IMR-90 (cell line): ENCODE data around the gene AGXT2.
A peak's percentile ranks its signal among the peaks of the same experiment; 100 is the strongest.

ENCODE experiments used
- CEBPB ChIP-seq: IDR thresholded peaks from 2 replicates; pipeline ENCODE4 v1.6.1; 2012; ENCODE audit warnings: low read depth, low read length, improper control_type of control experiment
- CTCF ChIP-seq: conservative IDR thresholded peaks from 2 replicates; pipeline ENCODE4 v1.5.1; 2012; ENCODE audit warnings: mild to moderate bottlenecking, low read depth, low read length, improper control_type of control experiment
- MAFK ChIP-seq: IDR thresholded peaks from 2 replicates; pipeline ENCODE4 v1.6.1; 2012; ENCODE audit warnings: low read depth, low read length, improper control_type of control experiment
- MAZ ChIP-seq: IDR thresholded peaks from 2 replicates; pipeline ENCODE4 v1.6.1; 2012; ENCODE audit warnings: low read depth, mild to moderate bottlenecking, low read length, improper control_type of control experiment, moderate library complexity, borderline replicate concordance
- MXI1 ChIP-seq: IDR thresholded peaks from 2 replicates; pipeline ENCODE4 v1.6.1; 2012; ENCODE audit warnings: low read depth, mild to moderate bottlenecking, low read length, moderate library complexity, borderline replicate concordance
- POLR2A ChIP-seq: IDR thresholded peaks from 2 replicates; pipeline ENCODE4 v1.6.1; 2012; ENCODE audit warnings: mild to moderate bottlenecking, low read depth, low read length
- RFX5 ChIP-seq: IDR thresholded peaks from 2 replicates; pipeline ENCODE4 v1.8.0; 2012; ENCODE audit warnings: low read depth, mild to moderate bottlenecking, low read length, moderate library complexity
- SMC3 ChIP-seq: fragments of 150-350 bp; IDR thresholded peaks from 2 replicates; pipeline ENCODE4 v1.6.1; 2016; ENCODE audit warnings: low read depth, mild to moderate bottlenecking, antibody characterized with exemption, low read length, moderate library complexity

- TF ChIP-seq POLR2A (no peak), CTCF (no peak), CEBPB (peak; percentile 92), MXI1 (0 out of 2 replicates have a peak, but pooled peaks have one; percentile 19), SMC3 (no peak), RFX5 (no peak), MAZ (no peak; the same call in 1 of the 2 replicates), MAFK (peak; percentile 68)
Measured at GRCh38 chr5:35046774-35047173, 975 bp downstream of the AGXT2 start.
